ENCODE results near the gene DHX58.

DHX58 gene

GRCh38 chr17:42109086-42109485 is 3.4 kb downstream of the DHX58 start:
- DNase-seq, result no peak

GRCh38 chr17:42107597-42108576 is 4.6 kb downstream of the DHX58 start:
- DNase-seq, result peak; percentile 78 to 92

GRCh38 chr17:42107124-42107523 is 5.4 kb downstream of the DHX58 start:
- no peak for DNase-seq

GRCh38 chr17:42106009-42106408 is 6.5 kb downstream of the DHX58 start:
- no peak for DNase-seq

- DNase-seq, result no peak
Observed at GRCh38 chr17:42104264-42104663, 8.2 kb downstream of the DHX58 start.

- no peak for DNase-seq
Observed at GRCh38 chr17:42103221-42103954, 9.1 kb downstream of the DHX58 start.

- peak; percentile 46 to 51 for DNase-seq
Observed at GRCh38 chr17:42101513-42102292, 10.8 kb downstream of the DHX58 start.

- no peak for DNase-seq
Observed at GRCh38 chr17:42098730-42099399, 13.6 kb downstream of the DHX58 start.

- DNase-seq, result no peak
Observed at GRCh38 chr17:42097691-42098631, 14.6 kb downstream of the DHX58 start, which contains the start of gene ZNF385C. Gene ZNF385C, minus strand, starts transcription at chr17:42098473. Its CDS starts 35,417 bp downstream, at chr17:42063056.

GRCh38 chr17:42096360-42097111 is 16.0 kb downstream of the DHX58 start:
- DNase-seq, result no peak

GRCh38 chr17:42094375-42095069 is 18.0 kb downstream of the DHX58 start:
- DNase-seq, result no peak

GRCh38 chr17:42092939-42093338 is 19.6 kb downstream of the DHX58 start:
- DNase-seq, result no peak

- no peak for DNase-seq
Observed at GRCh38 chr17:42090964-42091790, 21.3 kb downstream of the DHX58 start.

- DNase-seq, result no peak
Observed at GRCh38 chr17:42088736-42089135, 23.8 kb downstream of the DHX58 start.

- DNase-seq, result no peak
Observed at GRCh38 chr17:42087736-42088705, 24.5 kb downstream of the DHX58 start.

- no peak for DNase-seq
Observed at GRCh38 chr17:42087042-42087701, 25.3 kb downstream of the DHX58 start.

All from SHP77 (cell line).